PC-3 (cell line): ENCODE data around the gene SNTB2. TPM values are rescaled to one million over a fixed set of nuclear protein-coding genes. Genes with fewer than 3 reads are reported as not detected.
"Not testable (repeated sequence)": the region's sequence is repeated elsewhere in the genome, so short reads cannot be mapped to it uniquely, and the experiment has no call there.

Experiments used
- ATAC-seq: fragments of 200-7000 bp; cut with Tn5 transposase; 2 replicates; pipeline ENCODE4 v1.9.1; 2020; ENCODE audit warnings: mild to moderate bottlenecking, moderate library complexity
- BruUV-seq: library from RNA; stranded (reverse); fragments of 400-500 nt; replicated peaks from 2 replicates; lab custom pipeline; 2021; lab: Mats Ljungman, UMichigan
- CTCF ChIA-PET: fragments of 300-600 bp; sonication (Branson Sonifier 250); formaldehyde crosslinking; loops from one replicate; lab custom pipeline; 2022; ENCODE audit warnings: antibody characterized with exemption; lab: Charles Lee
- POLR2A ChIA-PET: fragments of 300-600 bp; sonication (Branson Sonifier 250); formaldehyde crosslinking; loops from one replicate; lab custom pipeline; 2022; ENCODE audit warnings: antibody characterized with exemption; ENCODE audit not compliant: unreplicated experiment; lab: Charles Lee
- DNase-seq: peaks from one replicate; pipeline ENCODE4 v3.0.0-alpha.2; 2015
- H2AFZ ChIP-seq: fragments of 300-600 bp; sonication (generic); 2 replicates; pipeline ENCODE4 v1.6.0; 2016; ENCODE audit warnings: antibody characterized with exemption, low read length
- H3F3A ChIP-seq: fragments of 300-600 bp; sonication (generic); one replicate; pipeline ENCODE4 v1.6.0; 2017; ENCODE audit warnings: antibody characterized with exemption, low read length, control low read depth, mild to moderate bottlenecking; ENCODE audit not compliant: unreplicated experiment
- H3K27ac ChIP-seq: fragments of 300-600 bp; sonication (generic); 2 replicates; pipeline ENCODE4 v1.5.1; 2016; ENCODE audit warnings: mild to moderate bottlenecking, low read length
- H3K27me3 ChIP-seq: fragments of 300-600 bp; sonication (generic); 2 replicates; pipeline ENCODE4 v1.6.1; 2016; ENCODE audit warnings: low read length, mixed read lengths
- H3K36me3 ChIP-seq: fragments of 300-600 bp; sonication (generic); 2 replicates; pipeline ENCODE4 v1.6.1; 2016; ENCODE audit warnings: low read depth, mixed run types, low read length, mixed read lengths
- H3K4me1 ChIP-seq: fragments of 300-600 bp; sonication (generic); 2 replicates; pipeline ENCODE4 v1.5.1; 2016; ENCODE audit warnings: low read length; ENCODE audit not compliant: insufficient read depth
- H3K4me2 ChIP-seq: fragments of 300-600 bp; sonication (generic); 2 replicates; pipeline ENCODE4 v1.6.0; 2016; ENCODE audit warnings: low read length
- H3K4me3 ChIP-seq: fragments of 300-600 bp; sonication (generic); 2 replicates; pipeline ENCODE4 v1.5.1; 2016; ENCODE audit warnings: mild to moderate bottlenecking, low read length, mixed read lengths
- H3K79me2 ChIP-seq: fragments of 300-600 bp; sonication (generic); 2 replicates; pipeline ENCODE4 v1.6.1; 2017; ENCODE audit warnings: low read length, mixed read lengths
- H3K9ac ChIP-seq: fragments of 300-600 bp; sonication (generic); 2 replicates; pipeline ENCODE4 v1.6.0; 2016; ENCODE audit warnings: mild to moderate bottlenecking, low read length
- H3K9me2 ChIP-seq: fragments of 300-600 bp; sonication (generic); replicated peaks from 2 replicates; pipeline ENCODE4 v1.6.1; 2016; ENCODE audit warnings: mixed run types, low read length, mixed read lengths
- H3K9me3 ChIP-seq: fragments of 300-600 bp; sonication (generic); 2 replicates; pipeline ENCODE4 v1.6.1; 2016; ENCODE audit warnings: low read length, mixed read lengths
- H4K20me1 ChIP-seq: fragments of 300-600 bp; sonication (generic); 2 replicates; pipeline ENCODE4 v1.6.1; 2016; ENCODE audit warnings: low read length, mixed read lengths
- CTCF ChIP-seq: fragments of 300-600 bp; sonication (generic); conservative IDR thresholded peaks from 2 replicates; pipeline ENCODE4 v1.5.1; 2017; ENCODE audit warnings: antibody characterized with exemption, low read depth, mild to moderate bottlenecking, low read length
- EZH2 ChIP-seq: fragments of 300-600 bp; sonication (generic); IDR thresholded peaks from one replicate; pipeline ENCODE4 v1.6.1; 2017; ENCODE audit warnings: antibody characterized with exemption, mild to moderate bottlenecking, low read length; ENCODE audit not compliant: unreplicated experiment
- EZH2phosphoT487 ChIP-seq: fragments of 300-600 bp; sonication (generic); IDR thresholded peaks from 2 replicates; pipeline ENCODE4 v1.6.1; 2018; ENCODE audit warnings: mild to moderate bottlenecking, antibody characterized with exemption, low read length, borderline replicate concordance
- intact Hi-C: fragments of 100-400 bp; cut with micrococcal nuclease; formaldehyde crosslinking; loops from 2 replicates; pipeline ENCODE4 v1.9.0; 2023
- total RNA-seq: library from RNA; depleted of rRNA; stranded (reverse); fragments of >200 nt; gene quantifications from 2 replicates; pipeline ENCODE4 v1.2.3, GENCODE V29; 2014

SNTB2 gene
- total RNA-seq, 1 experiment from 2014 or later = 40.4 TPM

GRCh38 chr16:69145658-69146057, 41.3 kb upstream of the SNTB2 start:
- Histone ChIP-seq H3K9me3 (no peaks in the 10 kb centered on the region), H3K27ac (no peak overlapping the region), H3K4me2 (no peak overlapping the region), H3K9me2 (no peaks in the 10 kb centered on the region), H3K79me2 (no peaks in the 10 kb centered on the region), H3K27me3 (no peaks in the 10 kb centered on the region), H3F3A (no peaks in the 10 kb centered on the region), H3K4me3 (no peak overlapping the region), H3K36me3 (peaks cover 26% of the 10 kb centered on the region), H4K20me1 (no peaks in the 10 kb centered on the region), H2AFZ (no peak overlapping the region), H3K9ac (no peak overlapping the region), H3K4me1 (no peaks in the 10 kb centered on the region)
- TF ChIP-seq EZH2 = no peak
- TF ChIP-seq EZH2phosphoT487 = no peak
- no peak for TF ChIP-seq CTCF
- no peak for DNase-seq
- ChIA-PET POLR2A (no interaction called here), CTCF (no interaction called here)
- no TSS peak for BruUV-seq
- intact Hi-C loops = no loop called here
- ATAC-seq = no peak

GRCh38 chr16:69149621-69150020, 37.3 kb upstream of the SNTB2 start:
- H3F3A ChIP-seq, H3K79me2 ChIP-seq, H3K27me3 ChIP-seq, BruUV-seq, H3K9me3 ChIP-seq, H3K4me3 ChIP-seq, H3K4me1 ChIP-seq, H2AFZ ChIP-seq, POLR2A ChIA-PET, H3K4me2 ChIP-seq, DNase-seq, H3K27ac ChIP-seq, ATAC-seq, H4K20me1 ChIP-seq, H3K9ac ChIP-seq, H3K9me2 ChIP-seq: not testable (repeated sequence)
- CTCF ChIA-PET = interaction anchor here (0.9 kb wide), 1 partner anchor 68 kb away, joined by 6 read pairs; no protein-coding TSS in a partner anchor
- intact Hi-C loops = loop anchor here (1.0 kb wide), 1 partner anchor 138 kb away; no protein-coding TSS in a partner anchor
- H3K36me3 ChIP-seq = peaks cover 34% of the 10 kb centered on the region

GRCh38 chr16:69150146-69150865, 36.7 kb upstream of the SNTB2 start:
- Histone ChIP-seq H3K4me1 (no peaks in the 10 kb centered on the region), H2AFZ (no peak overlapping the region), H3K27ac (no peak overlapping the region), H3K4me2 (no peak overlapping the region), H3K79me2 (no peaks in the 10 kb centered on the region), H3K9ac (no peak overlapping the region), H3K9me3 (no peaks in the 10 kb centered on the region), H3K4me3 (no peak overlapping the region), H3K9me2 (no peaks in the 10 kb centered on the region), H3K36me3 (peaks cover 37% of the 10 kb centered on the region), H4K20me1 (no peaks in the 10 kb centered on the region), H3K27me3 (no peaks in the 10 kb centered on the region), H3F3A (no peaks in the 10 kb centered on the region)
- peak; percentile 74 for DNase-seq
- TF ChIP-seq EZH2phosphoT487 (no peak), CTCF (peak; percentile 82), EZH2 (no peak)
- ChIA-PET CTCF (interaction anchor here (0.6 to 0.9 kb wide), 2 partner anchors 19 to 67 kb away, joined by 3 to 6 read pairs; no protein-coding TSS in a partner anchor), POLR2A (no interaction called here)
- peak; percentile 85 for ATAC-seq
- intact Hi-C loops = loop anchor here (1.0 kb wide), 1 partner anchor 137 kb away; no protein-coding TSS in a partner anchor
- no TSS peak for BruUV-seq
